ENCODE data around the gene GRIFIN. TPM values are rescaled to one million over a fixed set of nuclear protein-coding genes. Genes with fewer than 3 reads are reported as not detected.

Gene GRIFIN
- polyA plus RNA-seq, 2 of the 4 experiments (the other 2 are of a cell fraction) = not detected

DNA sequence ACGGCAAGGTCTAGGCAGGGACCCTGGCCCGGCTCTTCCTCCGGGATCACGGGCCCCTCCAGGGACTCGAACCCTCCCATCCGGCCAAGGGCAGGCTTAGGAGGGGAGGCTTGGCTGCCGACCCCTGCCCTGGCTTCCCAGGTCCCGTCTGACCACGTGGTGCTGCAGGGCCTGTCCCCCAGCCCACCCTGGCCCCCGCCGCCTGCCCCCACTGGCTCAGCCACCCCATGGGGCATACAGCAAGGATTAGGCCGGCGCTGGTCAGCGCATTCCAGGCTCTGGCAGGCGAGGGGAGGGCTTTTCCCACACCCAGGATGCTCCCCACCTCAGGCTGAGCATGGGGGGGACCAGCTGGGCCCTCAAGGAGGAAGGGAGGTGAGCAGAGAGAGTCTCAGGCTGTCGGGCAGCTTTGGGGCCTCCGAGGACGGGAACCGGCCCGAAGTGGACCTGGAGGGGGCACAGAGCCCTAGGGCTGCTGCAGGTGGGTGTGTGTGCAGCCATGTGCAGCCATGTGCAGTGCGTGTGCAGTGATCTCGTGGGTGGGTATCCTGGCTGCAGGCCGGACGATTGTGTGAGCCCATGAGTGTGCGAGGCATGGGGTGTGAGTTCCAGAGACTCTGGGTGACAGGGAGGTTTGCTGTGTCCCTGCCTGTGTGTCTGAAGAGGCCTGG, 713 bp upstream of the GRIFIN start:
- Histone ChIP-seq H3K4me3 (no peak overlapping the region), H3K27ac (no peak overlapping the region; a peak in 1 of 6 replicates), H3K4me1 (peaks cover 10% of the 10 kb centered on the region; the same call in 1 of the 3 replicates), H3K9me3 (no peaks in the 10 kb centered on the region), H3K4me2 (no peak overlapping the region; the same call in 2 of the 3 replicates)
- POLR2A ChIA-PET = no interaction called here
- peak in 1 of 2 experiments; percentile 9; a peak in 3 of 6 replicates for ATAC-seq
- no peak for FAIRE-seq
- CTCF ChIA-PET = interaction anchor here (0.6 to 5.9 kb wide), 8 partner anchors 8 to 205 kb away, joined by 3 to 45 read pairs (median 5); no protein-coding TSS in a partner anchor
- 53% methylated on average over 10 of the region's 25 CpGs for WGBS (ENCODE audit: missing lambda C conversion rate)
- DNase-seq (ENCODE audit: low read depth in 1 of 2, low spot score in 1 of 2) = no peak
- TF ChIP-seq HOXB13 (CRISPR knock-in tag; IDR thresholded peaks at IDR 0.05; ENCODE audit: low read depth) (no peak), FOSB (CRISPR knock-in tag; IDR thresholded peaks at IDR 0.05) (no peak), TP53 (CRISPR knock-in tag; IDR thresholded peaks at IDR 0.05) (no peak), HDAC2 (IDR thresholded peaks at IDR 0.05) (no peak), RNF2 (IDR thresholded peaks at IDR 0.05; ENCODE audit: borderline replicate concordance, low read depth) (no peak), RCOR1 (IDR thresholded peaks at IDR 0.05; ENCODE audit: low read depth, low read length) (no peak), EHMT2 (IDR thresholded peaks at IDR 0.05; ENCODE audit: low read depth) (no peak), NFE2L2 (conservative IDR thresholded peaks at IDR 0.05; ENCODE audit: low read length) (no peak), CHD2 (IDR thresholded peaks at IDR 0.05; ENCODE audit: low read length, partially characterized antibody) (no peak), CEBPB (IDR thresholded peaks at IDR 0.05) (no peak), JUN (IDR thresholded peaks at IDR 0.05) (no peak)
- TF ChIP-seq, protein P1, sequence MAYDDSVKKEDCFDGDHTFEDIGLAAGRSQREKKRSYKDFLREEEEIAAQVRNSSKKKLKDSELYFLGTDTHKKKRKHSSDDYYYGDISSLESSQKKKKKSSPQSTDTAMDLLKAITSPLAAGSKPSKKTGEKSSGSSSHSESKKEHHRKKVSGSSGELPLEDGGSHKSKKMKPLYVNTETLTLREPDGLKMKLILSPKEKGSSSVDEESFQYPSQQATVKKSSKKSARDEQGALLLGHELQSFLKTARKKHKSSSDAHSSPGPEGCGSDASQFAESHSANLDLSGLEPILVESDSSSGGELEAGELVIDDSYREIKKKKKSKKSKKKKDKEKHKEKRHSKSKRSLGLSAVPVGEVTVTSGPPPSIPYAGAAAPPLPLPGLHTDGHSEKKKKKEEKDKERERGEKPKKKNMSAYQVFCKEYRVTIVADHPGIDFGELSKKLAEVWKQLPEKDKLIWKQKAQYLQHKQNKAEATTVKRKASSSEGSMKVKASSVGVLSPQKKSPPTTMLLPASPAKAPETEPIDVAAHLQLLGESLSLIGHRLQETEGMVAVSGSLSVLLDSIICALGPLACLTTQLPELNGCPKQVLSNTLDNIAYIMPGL (CRISPR knock-in tag; IDR thresholded peaks at IDR 0.05; ENCODE audit: borderline replicate concordance) = no peak
- TF ChIP-seq, protein P2, sequence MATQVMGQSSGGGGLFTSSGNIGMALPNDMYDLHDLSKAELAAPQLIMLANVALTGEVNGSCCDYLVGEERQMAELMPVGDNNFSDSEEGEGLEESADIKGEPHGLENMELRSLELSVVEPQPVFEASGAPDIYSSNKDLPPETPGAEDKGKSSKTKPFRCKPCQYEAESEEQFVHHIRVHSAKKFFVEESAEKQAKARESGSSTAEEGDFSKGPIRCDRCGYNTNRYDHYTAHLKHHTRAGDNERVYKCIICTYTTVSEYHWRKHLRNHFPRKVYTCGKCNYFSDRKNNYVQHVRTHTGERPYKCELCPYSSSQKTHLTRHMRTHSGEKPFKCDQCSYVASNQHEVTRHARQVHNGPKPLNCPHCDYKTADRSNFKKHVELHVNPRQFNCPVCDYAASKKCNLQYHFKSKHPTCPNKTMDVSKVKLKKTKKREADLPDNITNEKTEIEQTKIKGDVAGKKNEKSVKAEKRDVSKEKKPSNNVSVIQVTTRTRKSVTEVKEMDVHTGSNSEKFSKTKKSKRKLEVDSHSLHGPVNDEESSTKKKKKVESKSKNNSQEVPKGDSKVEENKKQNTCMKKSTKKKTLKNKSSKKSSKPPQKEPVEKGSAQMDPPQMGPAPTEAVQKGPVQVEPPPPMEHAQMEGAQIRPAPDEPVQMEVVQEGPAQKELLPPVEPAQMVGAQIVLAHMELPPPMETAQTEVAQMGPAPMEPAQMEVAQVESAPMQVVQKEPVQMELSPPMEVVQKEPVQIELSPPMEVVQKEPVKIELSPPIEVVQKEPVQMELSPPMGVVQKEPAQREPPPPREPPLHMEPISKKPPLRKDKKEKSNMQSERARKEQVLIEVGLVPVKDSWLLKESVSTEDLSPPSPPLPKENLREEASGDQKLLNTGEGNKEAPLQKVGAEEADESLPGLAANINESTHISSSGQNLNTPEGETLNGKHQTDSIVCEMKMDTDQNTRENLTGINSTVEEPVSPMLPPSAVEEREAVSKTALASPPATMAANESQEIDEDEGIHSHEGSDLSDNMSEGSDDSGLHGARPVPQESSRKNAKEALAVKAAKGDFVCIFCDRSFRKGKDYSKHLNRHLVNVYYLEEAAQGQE (IDR thresholded peaks at IDR 0.05) = no peak
- TF ChIP-seq, protein P3, sequence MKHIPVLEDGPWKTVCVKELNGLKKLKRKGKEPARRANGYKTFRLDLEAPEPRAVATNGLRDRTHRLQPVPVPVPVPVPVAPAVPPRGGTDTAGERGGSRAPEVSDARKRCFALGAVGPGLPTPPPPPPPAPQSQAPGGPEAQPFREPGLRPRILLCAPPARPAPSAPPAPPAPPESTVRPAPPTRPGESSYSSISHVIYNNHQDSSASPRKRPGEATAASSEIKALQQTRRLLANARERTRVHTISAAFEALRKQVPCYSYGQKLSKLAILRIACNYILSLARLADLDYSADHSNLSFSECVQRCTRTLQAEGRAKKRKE (CRISPR knock-in tag; IDR thresholded peaks at IDR 0.05; ENCODE audit: low read depth) = no peak
- TF ChIP-seq, protein P4, sequence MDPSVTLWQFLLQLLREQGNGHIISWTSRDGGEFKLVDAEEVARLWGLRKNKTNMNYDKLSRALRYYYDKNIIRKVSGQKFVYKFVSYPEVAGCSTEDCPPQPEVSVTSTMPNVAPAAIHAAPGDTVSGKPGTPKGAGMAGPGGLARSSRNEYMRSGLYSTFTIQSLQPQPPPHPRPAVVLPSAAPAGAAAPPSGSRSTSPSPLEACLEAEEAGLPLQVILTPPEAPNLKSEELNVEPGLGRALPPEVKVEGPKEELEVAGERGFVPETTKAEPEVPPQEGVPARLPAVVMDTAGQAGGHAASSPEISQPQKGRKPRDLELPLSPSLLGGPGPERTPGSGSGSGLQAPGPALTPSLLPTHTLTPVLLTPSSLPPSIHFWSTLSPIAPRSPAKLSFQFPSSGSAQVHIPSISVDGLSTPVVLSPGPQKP (IDR thresholded peaks at IDR 0.05; ENCODE audit: low read depth, low read length) = no peak

DNA sequence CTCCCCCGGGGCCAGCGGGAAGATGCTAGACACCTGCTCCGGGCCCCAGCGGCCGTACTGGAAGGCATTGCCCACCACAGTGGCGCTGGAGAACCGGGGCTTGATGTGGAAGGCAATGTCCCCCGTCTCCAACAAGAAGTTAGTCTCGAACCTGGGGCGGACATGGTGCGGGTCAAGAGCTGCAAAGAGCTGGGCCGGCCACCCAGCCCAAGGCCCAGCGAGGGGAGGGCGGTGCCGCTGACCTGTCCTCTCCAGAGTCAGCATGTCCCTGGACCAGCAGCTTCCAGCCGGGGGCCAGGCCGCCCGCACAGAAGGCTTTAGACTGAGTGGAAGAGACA, 551 bp downstream of the GRIFIN start:
- no peaks in the 10 kb centered on the region for H3K9me3 ChIP-seq
- H3K4me2 ChIP-seq = no peak overlapping the region
- FAIRE-seq (no peak), DNase-seq (ENCODE audit: low read depth in 1 of 2, low spot score in 1 of 2) (no peak), ATAC-seq (no peak)
- WGBS (ENCODE audit: missing lambda C conversion rate) = 85% methylated on average over 13 of the region's 18 CpGs
- TF ChIP-seq KDM1A (IDR thresholded peaks at IDR 0.05; ENCODE audit: low read depth) (no peak), NR3C1 (IDR thresholded peaks at IDR 0.05) (no peak), CBX8 (IDR thresholded peaks at IDR 0.05) (no peak), HOXB5 (CRISPR knock-in tag; IDR thresholded peaks at IDR 0.05) (no peak), ZFP36 (IDR thresholded peaks at IDR 0.05; ENCODE audit: borderline replicate concordance, partially characterized antibody) (no peak), NPAS2 (CRISPR knock-in tag; IDR thresholded peaks at IDR 0.05; ENCODE audit: borderline replicate concordance) (no peak), TFCP2L1 (CRISPR knock-in tag; IDR thresholded peaks at IDR 0.05) (no peak), POLR2AphosphoS2 (conservative IDR thresholded peaks at IDR 0.05; ENCODE audit: low read length) (no peak), CHD4 (IDR thresholded peaks at IDR 0.05; ENCODE audit: borderline replicate concordance) (no peak), HOXB13 (CRISPR knock-in tag; IDR thresholded peaks at IDR 0.05; ENCODE audit: low read depth) (no peak), FOXS1 (CRISPR knock-in tag; IDR thresholded peaks at IDR 0.05) (no peak)
- TF ChIP-seq, protein P5, sequence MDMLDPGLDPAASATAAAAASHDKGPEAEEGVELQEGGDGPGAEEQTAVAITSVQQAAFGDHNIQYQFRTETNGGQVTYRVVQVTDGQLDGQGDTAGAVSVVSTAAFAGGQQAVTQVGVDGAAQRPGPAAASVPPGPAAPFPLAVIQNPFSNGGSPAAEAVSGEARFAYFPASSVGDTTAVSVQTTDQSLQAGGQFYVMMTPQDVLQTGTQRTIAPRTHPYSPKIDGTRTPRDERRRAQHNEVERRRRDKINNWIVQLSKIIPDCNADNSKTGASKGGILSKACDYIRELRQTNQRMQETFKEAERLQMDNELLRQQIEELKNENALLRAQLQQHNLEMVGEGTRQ (IDR thresholded peaks at IDR 0.05) = no peak
- POLR2A ChIA-PET = no interaction called here
- H3K4me3 ChIP-seq = no peak overlapping the region
- no peak overlapping the region for H3K27ac ChIP-seq
- CTCF ChIA-PET = interaction anchor here (1.5 to 2.2 kb wide), 2 partner anchors 24 to 146 kb away, joined by 5 to 11 read pairs; no protein-coding TSS in a partner anchor
- peaks cover 18% of the 10 kb centered on the region for H3K4me1 ChIP-seq

Measured in A549 (cell line).